LNCaP clone FGC (cell line): Measurements from ENCODE around the gene ZNF675.
"Not testable (repeated sequence)": the region's sequence is repeated elsewhere in the genome, so short reads cannot be mapped to it uniquely, and the experiment has no call there.

Experiments used
- DNase-seq: peaks from one replicate; pipeline ENCODE4 v3.0.0-alpha.2; 2011; ENCODE audit warnings: low read depth
- H3K4me3 ChIP-seq: 2 replicates; pipeline ENCODE4 v1.5.1; 2011; ENCODE audit warnings: mild to moderate bottlenecking, low read depth, low read length, control low read depth
- CTCF ChIP-seq: IDR thresholded peaks from 2 replicates; pipeline ENCODE4 v1.5.1; 2012; ENCODE audit warnings: mild to moderate bottlenecking; ENCODE audit not compliant: control insufficient read depth, insufficient read depth; ENCODE audit errors: extremely low read depth

The ZNF675 gene

GRCh38 chr19:23698711-23699520, 11.9 kb upstream of the ZNF675 start:
- no peak for TF ChIP-seq CTCF
- no peak for DNase-seq
- no peak overlapping the region for H3K4me3 ChIP-seq

GRCh38 chr19:23692937-23693336, 5.9 kb upstream of the ZNF675 start:
- H3K4me3 ChIP-seq, result not testable (repeated sequence)

GRCh38 chr19:23673132-23673531, 13.9 kb downstream of the ZNF675 start:
- no peak for DNase-seq
- no peak for TF ChIP-seq CTCF

More at GRCh38 chr19:23692937-23693336, 5.9 kb upstream of the ZNF675 start:
- not testable (repeated sequence) for DNase-seq

GRCh38 chr19:23668606-23669005, 18.4 kb downstream of the ZNF675 start:
- not testable (repeated sequence) for H3K4me3 ChIP-seq, DNase-seq

More at GRCh38 chr19:23673132-23673531, 13.9 kb downstream of the ZNF675 start:
- H3K4me3 ChIP-seq, result no peak overlapping the region

GRCh38 chr19:23665651-23666410, 21.2 kb downstream of the ZNF675 start:
- no peak for DNase-seq
- no peak overlapping the region for H3K4me3 ChIP-seq

GRCh38 chr19:23649817-23650216, 37.2 kb downstream of the ZNF675 start:
- not testable (repeated sequence) for DNase-seq

More at GRCh38 chr19:23665651-23666410, 21.2 kb downstream of the ZNF675 start:
- TF ChIP-seq CTCF, result no peak

More at GRCh38 chr19:23649817-23650216, 37.2 kb downstream of the ZNF675 start:
- not testable (repeated sequence) for H3K4me3 ChIP-seq
